ENCODE measurements around the gene MICAL1. TPM values are rescaled to one million over a fixed set of nuclear protein-coding genes. Genes with fewer than 3 reads are reported as not detected.
"Not testable (repeated sequence)": the region's sequence is repeated elsewhere in the genome, so short reads cannot be mapped to it uniquely, and the experiment has no call there.

MICAL1 gene
- total RNA-seq, 3 donors from 2014 or later (not counting 1 experiment from before 2014, with no cell fraction given) = 72.4 to 102 (median 81.3) TPM

DNA sequence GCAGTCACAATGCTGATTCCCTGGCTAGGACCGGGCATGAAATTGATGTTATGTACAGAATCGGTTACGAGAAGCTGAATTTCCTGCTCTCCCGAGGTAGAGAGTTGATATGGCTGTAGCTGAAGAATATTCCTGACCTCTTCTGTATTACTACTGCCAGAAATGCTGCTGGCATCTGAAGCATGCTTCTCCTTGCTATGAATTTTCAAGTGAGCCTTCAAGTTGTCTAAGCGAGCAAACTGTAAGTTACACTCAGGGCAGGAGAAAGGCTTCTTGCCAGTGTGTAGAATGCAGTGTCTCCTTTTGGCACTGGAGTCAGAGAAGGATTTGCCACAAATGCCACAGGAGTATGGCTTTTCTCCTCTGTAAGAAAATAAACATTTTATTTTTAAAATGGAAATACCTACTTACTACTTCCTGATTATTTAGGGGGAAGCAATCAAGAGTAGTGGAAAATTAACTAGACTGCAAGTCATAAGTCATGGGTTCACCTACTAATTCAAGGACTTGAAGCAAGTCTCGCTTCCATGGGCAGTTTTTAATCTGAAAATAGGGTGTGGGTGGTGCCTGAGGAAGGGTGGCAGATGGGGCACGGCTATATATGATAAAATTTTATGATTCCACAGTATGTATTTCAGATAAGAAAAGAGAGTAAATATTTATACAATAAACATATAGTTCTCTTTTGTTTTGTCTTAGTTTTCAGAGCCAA is 10.8 kb upstream of the MICAL1 start:
- Histone ChIP-seq H3K36me3 (ENCODE audit: control insufficient read depth, insufficient read depth, low read length) (peaks cover 80% of the 10 kb centered on the region), H3K4me3 (ENCODE audit: low read length) (no peak overlapping the region), H3K27me3 (ENCODE audit: control insufficient read depth, insufficient read depth, low read length) (no peaks in the 10 kb centered on the region), H3K4me1 (ENCODE audit: control insufficient read depth, insufficient read depth, low read length) (peaks cover 4% of the 10 kb centered on the region), H3K27ac (ENCODE audit: low read length) (no peak overlapping the region), H3K9me3 (ENCODE audit: control insufficient read depth, insufficient read depth, low read length) (no peaks in the 10 kb centered on the region)
- no peak overlapping the region for H3K4me3 Mint-ChIP-seq
- H3K27me3 Mint-ChIP-seq (ENCODE audit: low read depth in 2 of 2) = no peaks in the 10 kb centered on the region
- H3K9me3 Mint-ChIP-seq = no peaks in the 10 kb centered on the region
- intact Hi-C loops (cut with micrococcal nuclease) = no loop called here
- H3K4me1 Mint-ChIP-seq = peaks cover 13 to 23% of the 10 kb centered on the region in 2 donors
- ATAC-seq = no peak
- H3K36me3 Mint-ChIP-seq = peaks cover 47% of the 10 kb centered on the region
- 94% methylated on average over 6 of the region's 7 CpGs for WGBS (ENCODE audit: insufficient coverage)
- DNase-seq = no peak
- no peak overlapping the region for H3K27ac Mint-ChIP-seq
- TF ChIP-seq, protein P1, sequence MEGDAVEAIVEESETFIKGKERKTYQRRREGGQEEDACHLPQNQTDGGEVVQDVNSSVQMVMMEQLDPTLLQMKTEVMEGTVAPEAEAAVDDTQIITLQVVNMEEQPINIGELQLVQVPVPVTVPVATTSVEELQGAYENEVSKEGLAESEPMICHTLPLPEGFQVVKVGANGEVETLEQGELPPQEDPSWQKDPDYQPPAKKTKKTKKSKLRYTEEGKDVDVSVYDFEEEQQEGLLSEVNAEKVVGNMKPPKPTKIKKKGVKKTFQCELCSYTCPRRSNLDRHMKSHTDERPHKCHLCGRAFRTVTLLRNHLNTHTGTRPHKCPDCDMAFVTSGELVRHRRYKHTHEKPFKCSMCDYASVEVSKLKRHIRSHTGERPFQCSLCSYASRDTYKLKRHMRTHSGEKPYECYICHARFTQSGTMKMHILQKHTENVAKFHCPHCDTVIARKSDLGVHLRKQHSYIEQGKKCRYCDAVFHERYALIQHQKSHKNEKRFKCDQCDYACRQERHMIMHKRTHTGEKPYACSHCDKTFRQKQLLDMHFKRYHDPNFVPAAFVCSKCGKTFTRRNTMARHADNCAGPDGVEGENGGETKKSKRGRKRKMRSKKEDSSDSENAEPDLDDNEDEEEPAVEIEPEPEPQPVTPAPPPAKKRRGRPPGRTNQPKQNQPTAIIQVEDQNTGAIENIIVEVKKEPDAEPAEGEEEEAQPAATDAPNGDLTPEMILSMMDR (IDR thresholded peaks at IDR 0.05) = no peak

DNA sequence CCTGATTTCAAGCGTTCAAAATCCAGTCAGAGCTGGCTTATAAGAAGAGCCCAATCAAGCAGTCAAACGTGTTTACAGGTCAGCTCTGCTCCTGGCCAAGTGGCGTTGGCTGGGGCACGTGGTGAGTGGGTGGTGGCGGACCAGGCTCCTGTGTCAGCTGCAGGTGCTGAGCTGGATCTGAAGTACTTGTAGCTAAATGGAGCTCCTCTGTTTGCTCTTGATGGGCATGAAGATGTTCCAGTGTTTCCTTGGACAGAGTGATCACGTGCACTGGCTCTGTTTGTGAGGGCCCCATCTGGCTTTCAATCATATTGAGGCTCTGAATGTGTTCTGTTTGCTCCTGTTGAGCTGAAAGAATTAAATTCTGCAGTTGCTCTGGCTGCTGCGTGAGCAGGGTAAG is 10.2 kb upstream of the MICAL1 start:
- no peak overlapping the region for H3K4me3 ChIP-seq (ENCODE audit: low read length)
- no peak overlapping the region for H3K27ac ChIP-seq (ENCODE audit: low read length)
- Mint-ChIP-seq H3K27ac (no peak overlapping the region), H3K9me3 (no peaks in the 10 kb centered on the region), H3K27me3 (ENCODE audit: low read depth in 2 of 2) (no peaks in the 10 kb centered on the region), H3K4me3 (no peak overlapping the region), H3K36me3 (peaks cover 47% of the 10 kb centered on the region), H3K4me1 (peaks cover 7 to 17% of the 10 kb centered on the region in 2 donors)
- DNase-seq = no peak
- intact Hi-C loops (cut with micrococcal nuclease) = no loop called here
- no peak for ATAC-seq
- H3K27me3 ChIP-seq (ENCODE audit: control insufficient read depth, insufficient read depth, low read length) = no peaks in the 10 kb centered on the region
- H3K36me3 ChIP-seq (ENCODE audit: control insufficient read depth, insufficient read depth, low read length) = peaks cover 81% of the 10 kb centered on the region
- TF ChIP-seq, protein P1 (IDR thresholded peaks at IDR 0.05) = no peak
- no peaks in the 10 kb centered on the region for H3K4me1 ChIP-seq (ENCODE audit: control insufficient read depth, insufficient read depth, low read length)
- 92% methylated on average over 7 of the region's 7 CpGs for WGBS (ENCODE audit: insufficient coverage)
- no peaks in the 10 kb centered on the region for H3K9me3 ChIP-seq (ENCODE audit: control insufficient read depth, insufficient read depth, low read length)

DNA sequence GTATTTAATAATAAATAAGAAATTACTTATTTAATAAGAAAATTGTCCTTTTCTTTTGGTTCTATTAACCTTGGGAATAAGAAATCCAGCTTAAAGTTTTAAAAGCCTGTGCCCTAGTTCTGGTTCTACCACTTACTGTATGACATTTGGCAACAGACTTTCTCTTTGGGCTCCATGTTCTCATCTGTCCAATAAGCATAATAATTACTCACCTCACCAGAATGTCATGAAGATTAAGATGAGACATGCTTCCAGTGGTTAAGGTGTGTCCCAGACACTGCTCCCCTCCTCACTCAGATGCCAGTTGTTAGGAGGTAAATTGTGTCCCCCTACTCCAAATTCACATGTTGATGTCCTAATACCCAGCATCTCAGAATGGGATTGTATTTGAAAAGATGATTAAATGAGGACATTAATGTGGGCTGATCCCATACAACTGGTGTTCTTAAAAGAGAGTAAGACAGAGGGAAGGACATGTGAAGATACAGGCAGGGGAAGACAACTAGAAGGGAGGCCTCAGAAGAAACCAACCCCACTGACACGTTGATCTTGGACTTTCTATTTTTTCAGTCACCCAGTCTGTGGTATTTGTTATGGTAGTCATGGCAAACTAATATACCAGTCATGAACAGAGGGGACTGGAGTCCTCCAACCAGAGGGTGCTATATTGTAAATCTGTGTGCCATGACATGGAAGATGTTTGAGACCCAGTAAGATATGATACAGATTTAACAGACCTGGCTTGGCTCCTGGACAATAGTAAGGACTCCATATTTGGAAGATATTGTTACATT is 6.4 kb upstream of the MICAL1 start:
- H3K27me3 ChIP-seq (ENCODE audit: control insufficient read depth, insufficient read depth, low read length) = no peaks in the 10 kb centered on the region
- WGBS (ENCODE audit: insufficient coverage) = no CpG with 5 or more reads among the region's 1 CpG
- intact Hi-C loops (cut with micrococcal nuclease) = no loop called here

DNA sequence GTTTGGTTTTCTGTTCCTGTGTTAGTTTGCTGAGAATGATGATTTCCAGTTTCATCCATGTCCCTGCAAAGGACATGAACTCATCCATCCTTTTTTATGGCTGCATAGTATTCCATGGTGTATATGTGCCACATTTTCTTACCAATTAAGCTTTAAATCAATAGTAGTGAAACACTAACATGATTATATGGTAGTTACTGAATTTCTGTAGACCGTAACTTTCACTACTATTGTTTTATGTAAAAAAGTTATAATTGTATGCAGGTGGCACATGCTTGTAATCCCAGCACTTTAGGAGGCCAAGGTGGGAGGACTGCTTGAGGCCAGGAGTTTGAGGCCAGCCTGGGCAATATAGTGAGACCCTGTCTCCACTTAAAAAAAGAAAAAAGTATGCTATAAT is 5.6 kb upstream of the MICAL1 start:
- H3K27me3 Mint-ChIP-seq (ENCODE audit: low read depth in 2 of 2); H3K9me3 Mint-ChIP-seq; ATAC-seq; H3K4me3 ChIP-seq (ENCODE audit: low read length); intact Hi-C loops (cut with micrococcal nuclease); H3K4me3 Mint-ChIP-seq; H3K9me3 ChIP-seq (ENCODE audit: control insufficient read depth, insufficient read depth, low read length); DNase-seq; H3K27ac ChIP-seq (ENCODE audit: low read length); H3K27ac Mint-ChIP-seq; H3K27me3 ChIP-seq (ENCODE audit: control insufficient read depth, insufficient read depth, low read length): not testable (repeated sequence)
- Mint-ChIP-seq H3K4me1 (peaks cover 32 to 39% of the 10 kb centered on the region in 2 donors), H3K36me3 (peaks cover 30% of the 10 kb centered on the region)
- Histone ChIP-seq H3K36me3 (ENCODE audit: control insufficient read depth, insufficient read depth, low read length) (peaks cover 47% of the 10 kb centered on the region), H3K4me1 (ENCODE audit: control insufficient read depth, insufficient read depth, low read length) (peaks cover 29% of the 10 kb centered on the region)
- 100% methylated on average over 1 of the region's 1 CpG for WGBS (ENCODE audit: insufficient coverage)

More for the DNA sequence above, 6.4 kb upstream of the MICAL1 start:
- peaks cover 28 to 35% of the 10 kb centered on the region in 2 donors for H3K4me1 Mint-ChIP-seq
- peaks cover 55% of the 10 kb centered on the region for H3K36me3 ChIP-seq (ENCODE audit: control insufficient read depth, insufficient read depth, low read length)
- H3K9me3 ChIP-seq (ENCODE audit: control insufficient read depth, insufficient read depth, low read length) = no peaks in the 10 kb centered on the region
- no peak overlapping the region for H3K27ac Mint-ChIP-seq
- TF ChIP-seq, protein P1 (IDR thresholded peaks at IDR 0.05) = no peak
- no peaks in the 10 kb centered on the region for H3K27me3 Mint-ChIP-seq (ENCODE audit: low read depth in 2 of 2)
- H3K4me3 ChIP-seq (ENCODE audit: low read length) = no peak overlapping the region
- H3K4me3 Mint-ChIP-seq = no peak overlapping the region
- no peaks in the 10 kb centered on the region for H3K9me3 Mint-ChIP-seq
- no peak overlapping the region for H3K27ac ChIP-seq (ENCODE audit: low read length)
- peaks cover 22% of the 10 kb centered on the region for H3K4me1 ChIP-seq (ENCODE audit: control insufficient read depth, insufficient read depth, low read length)
- ATAC-seq = no peak
- DNase-seq = no peak
- peaks cover 30% of the 10 kb centered on the region for H3K36me3 Mint-ChIP-seq
